GM19035 (cell line): Measurements from ENCODE around the gene LBR.
"Not testable (repeated sequence)": the region's sequence is repeated elsewhere in the genome, so short reads cannot be mapped to it uniquely, and the experiment has no call there.

Experiments
- ATAC-seq: cut with Tn5 transposase; IDR thresholded peaks from one replicate; pipeline ENCODE4 v1.9.1; 2021; ENCODE audit not compliant: unreplicated experiment

The LBR gene

DNA sequence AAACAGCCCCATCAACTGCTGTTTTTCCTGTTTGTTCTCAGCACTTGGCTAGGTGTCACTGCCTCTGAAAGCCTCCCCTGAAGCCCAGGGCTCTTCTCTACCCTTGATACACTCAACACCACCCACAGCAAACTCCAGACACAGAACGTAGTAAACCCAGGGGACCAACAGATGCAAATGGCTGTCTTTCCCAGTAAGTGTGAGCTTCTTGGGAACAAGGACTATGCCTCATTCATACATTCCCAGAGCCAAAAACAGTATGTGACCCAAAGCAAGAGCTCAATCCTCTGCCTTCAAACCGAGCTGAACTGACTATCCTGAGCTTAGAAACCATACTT, 4.4 kb downstream of the LBR start:
- ATAC-seq = no peak

- ATAC-seq = no peak
Measured at GRCh38 chr1:225422795-225423517, 4.9 kb downstream of the LBR start.

GRCh38 chr1:225422031-225422605, 5.7 kb downstream of the LBR start:
- ATAC-seq = no peak

- no peak for ATAC-seq
Measured at GRCh38 chr1:225418598-225418997, 9.2 kb downstream of the LBR start.

- no peak for ATAC-seq
Measured at GRCh38 chr1:225418059-225418458, 9.8 kb downstream of the LBR start.

DNA sequence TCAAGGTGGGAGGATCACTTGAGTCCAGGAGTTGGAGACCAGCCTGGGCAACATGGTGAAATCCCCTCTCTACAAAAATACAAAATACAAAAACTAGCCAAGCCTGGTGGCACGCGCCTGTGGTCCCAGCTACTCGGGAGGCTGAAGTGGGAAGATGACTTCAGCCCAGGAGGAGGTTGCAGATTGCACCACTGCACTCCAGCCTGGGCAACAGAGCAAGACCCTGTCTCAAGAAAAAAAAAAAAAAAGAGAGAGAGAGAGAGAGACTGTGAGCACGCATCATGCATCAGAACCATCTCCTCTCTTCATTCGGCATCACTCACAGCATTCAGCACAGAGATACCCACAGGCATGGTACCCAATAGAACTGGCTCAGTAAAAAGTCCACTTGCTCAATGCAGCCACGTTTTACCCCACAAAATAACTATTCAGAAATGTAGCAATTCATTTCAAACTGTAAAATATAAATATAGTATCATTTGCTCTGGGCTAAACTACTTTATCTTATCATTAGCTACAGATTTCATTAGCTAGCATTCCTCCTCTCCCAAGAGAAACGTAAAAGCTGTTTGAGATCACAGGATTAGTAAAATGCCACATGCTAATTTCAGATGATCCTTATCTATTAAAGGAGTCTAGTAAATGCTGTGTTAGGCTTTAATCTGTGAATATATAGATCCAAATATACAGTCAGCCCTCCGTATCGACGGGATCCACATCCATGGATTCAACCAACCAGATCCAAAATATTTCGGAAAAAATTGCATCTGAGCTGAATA, 11.7 kb downstream of the LBR start:
- ATAC-seq = no peak

GRCh38 chr1:225415307-225415706, 12.5 kb downstream of the LBR start:
- ATAC-seq = no peak

GRCh38 chr1:225413708-225414375, 14.0 kb downstream of the LBR start:
- no peak for ATAC-seq

GRCh38 chr1:225412803-225413351, 15.0 kb downstream of the LBR start:
- ATAC-seq = no peak

- no peak for ATAC-seq
Measured at GRCh38 chr1:225412321-225412720, 15.5 kb downstream of the LBR start.

DNA sequence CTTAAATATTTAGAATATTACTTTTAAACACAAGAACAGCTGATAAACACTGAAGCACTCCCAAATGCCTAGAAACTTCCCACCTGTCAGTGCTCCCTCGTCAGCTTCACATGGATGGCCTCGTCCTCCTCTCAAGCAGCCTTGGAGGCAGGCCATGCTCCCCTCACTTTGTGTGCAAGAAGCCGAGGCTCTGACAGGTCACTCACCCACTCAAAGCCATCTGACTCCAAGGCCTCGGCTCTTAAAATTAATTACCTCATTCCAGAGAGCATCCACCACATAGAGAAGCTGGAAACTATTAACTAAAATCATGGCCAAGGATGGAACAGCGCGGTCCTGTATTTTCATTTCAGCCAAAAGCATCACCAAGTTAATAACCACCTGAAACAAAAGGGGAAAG, 17.8 kb downstream of the LBR start:
- no peak for ATAC-seq

DNA sequence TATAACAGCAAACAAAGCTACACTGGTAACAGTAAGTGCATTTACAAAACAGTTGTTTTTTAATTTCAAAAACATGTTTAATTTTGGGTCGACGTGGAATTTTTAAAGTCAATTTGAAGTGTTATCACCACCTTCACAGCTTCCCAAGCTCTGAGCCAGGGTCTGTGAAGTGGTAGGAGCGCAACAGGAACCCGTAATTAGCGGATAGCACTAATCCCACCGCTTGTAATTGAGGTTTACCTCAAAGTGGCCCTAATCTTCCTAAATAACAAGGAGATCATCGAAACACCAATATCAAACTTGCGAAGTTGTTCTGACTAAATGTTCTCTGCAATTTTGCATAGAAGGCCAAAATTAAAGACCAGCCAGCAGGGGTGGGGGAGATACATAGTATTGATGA, 18.8 kb downstream of the LBR start:
- ATAC-seq = no peak

DNA sequence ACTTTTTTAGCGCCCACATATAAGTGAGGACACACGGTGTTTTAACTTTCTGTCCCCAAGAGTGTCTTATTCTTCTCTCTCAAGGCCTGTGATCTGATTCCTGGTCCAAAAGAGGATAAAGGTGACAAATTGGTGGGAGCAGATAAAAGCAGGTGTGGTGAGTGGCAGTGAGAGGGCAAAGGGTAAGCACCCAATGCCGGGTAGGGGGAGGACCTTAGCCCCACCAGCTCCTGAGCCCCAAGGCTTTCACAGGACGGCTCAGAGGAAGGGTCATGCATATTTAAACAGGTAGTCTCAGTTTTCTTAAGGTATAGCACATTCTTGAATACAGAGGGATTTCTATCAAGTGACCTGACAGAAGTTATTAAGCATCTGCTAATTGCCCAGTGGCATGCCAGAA, 19.6 kb downstream of the LBR start:
- no peak for ATAC-seq

- no peak for ATAC-seq
Measured at GRCh38 chr1:225407755-225408154, 20.1 kb downstream of the LBR start.

- ATAC-seq = no peak
Measured at GRCh38 chr1:225406976-225407725, 20.7 kb downstream of the LBR start.

- ATAC-seq = no peak
Measured at GRCh38 chr1:225400968-225401367, 26.9 kb downstream of the LBR start.

DNA sequence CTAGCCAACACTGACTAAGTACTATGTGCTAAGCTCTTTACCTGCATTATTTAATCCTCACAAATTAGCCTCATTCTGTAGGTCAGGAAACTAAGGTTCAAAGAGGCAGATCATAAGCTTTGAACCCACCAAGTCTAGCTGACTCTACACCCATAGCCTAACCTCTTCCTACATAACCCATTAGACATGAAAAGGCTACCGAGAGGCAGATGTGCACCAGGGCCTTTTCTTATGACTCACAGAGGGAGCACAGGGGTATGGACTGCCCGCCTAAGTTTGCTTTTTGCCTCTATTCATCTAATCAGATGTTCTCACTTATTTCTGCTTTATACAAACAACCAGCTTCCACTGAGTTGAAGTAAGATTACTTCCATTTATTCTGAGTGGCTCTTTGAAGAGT, 31.5 kb downstream of the LBR start:
- ATAC-seq = no peak

GRCh38 chr1:225389843-225390242, 38.0 kb downstream of the LBR start:
- no peak for ATAC-seq

DNA sequence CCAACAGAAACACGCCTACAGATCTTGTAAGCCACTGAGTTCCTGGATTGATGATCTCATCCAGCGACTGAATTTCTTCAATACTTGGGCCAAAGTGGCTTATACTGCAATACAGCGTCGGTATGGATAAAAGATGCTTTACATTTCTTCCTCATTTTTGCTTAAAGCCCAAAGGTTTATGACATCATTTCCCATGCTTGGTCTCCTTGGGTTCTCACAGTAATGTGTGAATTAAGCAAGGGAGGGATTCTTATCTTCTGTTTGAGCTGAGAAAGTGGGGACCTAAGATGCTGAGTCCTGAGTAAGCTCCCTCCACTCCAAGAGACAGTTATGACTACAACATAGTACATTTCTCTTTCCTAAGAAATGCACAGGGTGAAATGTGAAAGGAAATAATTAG, 39.5 kb downstream of the LBR start:
- ATAC-seq = no peak

DNA sequence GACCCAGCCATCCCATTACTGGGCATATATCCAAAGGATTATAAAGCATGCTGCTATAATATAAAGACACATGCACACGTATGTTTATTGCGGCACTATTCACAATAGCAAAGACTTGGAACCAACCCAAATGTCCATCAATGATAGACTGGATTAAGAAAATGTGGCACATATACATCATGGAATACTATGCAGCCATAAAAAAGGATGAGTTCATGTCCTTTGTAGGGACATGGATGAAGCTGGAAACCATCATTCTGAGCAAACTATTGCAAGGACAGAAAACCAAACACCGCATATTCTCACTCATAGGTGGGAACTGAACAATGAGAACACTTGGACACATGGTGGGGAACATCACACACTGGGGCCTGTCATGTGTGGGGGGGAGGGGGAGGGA, 41.0 kb downstream of the LBR start:
- not testable (repeated sequence) for ATAC-seq

DNA sequence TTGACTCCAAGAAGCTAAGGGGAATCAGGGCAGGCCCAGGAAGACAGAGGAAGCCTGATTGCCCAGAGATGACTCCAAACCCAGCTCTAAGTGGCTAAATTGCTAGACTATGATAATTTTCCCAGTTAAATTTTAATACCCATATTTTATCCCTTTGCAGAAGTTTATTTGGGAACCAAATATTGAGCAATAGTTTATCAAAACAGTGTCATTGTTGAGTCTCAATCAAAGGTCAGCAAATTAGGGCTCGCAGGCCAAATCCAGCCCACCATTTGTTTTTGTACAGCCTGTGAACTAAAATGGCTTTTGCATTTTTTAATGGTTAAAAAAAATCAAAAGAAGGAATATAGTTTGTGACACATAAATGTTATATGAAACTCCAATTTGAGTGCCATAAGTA, 47.1 kb downstream of the LBR start:
- no peak for ATAC-seq
